ENCODE results near the gene SHISAL1.

SHISAL1 gene

GRCh38 chr22:44260216-44261035 lies 52.3 kb downstream of the SHISAL1 start:
- H3K4me3 ChIP-seq (ENCODE audit: severe bottlenecking) = no peak overlapping the region
- no peak overlapping the region for H3K27ac ChIP-seq (ENCODE audit: poor library complexity, severe bottlenecking)
- no peak for DNase-seq (ENCODE audit: low spot score)
- H3K4me1 ChIP-seq (ENCODE audit: insufficient read depth, poor library complexity, severe bottlenecking) = no peaks in the 10 kb centered on the region
- H3K36me3 ChIP-seq (ENCODE audit: low read depth) = no peaks in the 10 kb centered on the region
- H3K9me3 ChIP-seq (ENCODE audit: severe bottlenecking) = no peaks in the 10 kb centered on the region
- no peak for ATAC-seq (ENCODE audit: low read depth)
- H3K27me3 ChIP-seq (ENCODE audit: insufficient read depth, poor library complexity, severe bottlenecking) = peaks cover 11% of the 10 kb centered on the region
- no peak for TF ChIP-seq CTCF (IDR thresholded peaks at IDR 0.05; ENCODE audit: poor library complexity, severe bottlenecking)

- Histone ChIP-seq H3K27ac (ENCODE audit: poor library complexity, severe bottlenecking) (no peak overlapping the region), H3K4me3 (ENCODE audit: severe bottlenecking) (no peak overlapping the region), H3K27me3 (ENCODE audit: insufficient read depth, poor library complexity, severe bottlenecking) (peaks cover 11% of the 10 kb centered on the region), H3K36me3 (ENCODE audit: low read depth) (no peaks in the 10 kb centered on the region), H3K9me3 (ENCODE audit: severe bottlenecking) (no peaks in the 10 kb centered on the region), H3K4me1 (ENCODE audit: insufficient read depth, poor library complexity, severe bottlenecking) (no peaks in the 10 kb centered on the region)
- DNase-seq (ENCODE audit: low spot score) (no peak), ATAC-seq (ENCODE audit: low read depth) (no peak)
- TF ChIP-seq CTCF (IDR thresholded peaks at IDR 0.05; ENCODE audit: poor library complexity, severe bottlenecking) = no peak
Measured at GRCh38 chr22:44259366-44260215, 53.2 kb downstream of the SHISAL1 start.

- Histone ChIP-seq H3K4me3 (ENCODE audit: severe bottlenecking) (no peak overlapping the region), H3K27me3 (ENCODE audit: insufficient read depth, poor library complexity, severe bottlenecking) (peaks cover 11% of the 10 kb centered on the region), H3K27ac (ENCODE audit: poor library complexity, severe bottlenecking) (no peak overlapping the region)
Measured at GRCh38 chr22:44256556-44257485, 55.9 kb downstream of the SHISAL1 start.

GRCh38 chr22:44256085-44256484 lies 56.7 kb downstream of the SHISAL1 start:
- H3K9me3 ChIP-seq (ENCODE audit: severe bottlenecking) = no peaks in the 10 kb centered on the region
- no peak overlapping the region for H3K27ac ChIP-seq (ENCODE audit: poor library complexity, severe bottlenecking)
- H3K4me3 ChIP-seq (ENCODE audit: severe bottlenecking) = no peak overlapping the region
- TF ChIP-seq CTCF (IDR thresholded peaks at IDR 0.05; ENCODE audit: poor library complexity, severe bottlenecking) = no peak
- H3K4me1 ChIP-seq (ENCODE audit: insufficient read depth, poor library complexity, severe bottlenecking) = no peaks in the 10 kb centered on the region
- H3K36me3 ChIP-seq (ENCODE audit: low read depth) = no peaks in the 10 kb centered on the region
- ATAC-seq (ENCODE audit: low read depth) (no peak), DNase-seq (ENCODE audit: low spot score) (no peak)
- H3K27me3 ChIP-seq (ENCODE audit: insufficient read depth, poor library complexity, severe bottlenecking) = peaks cover 11% of the 10 kb centered on the region

More at GRCh38 chr22:44256556-44257485, 55.9 kb downstream of the SHISAL1 start:
- no peaks in the 10 kb centered on the region for H3K4me1 ChIP-seq (ENCODE audit: insufficient read depth, poor library complexity, severe bottlenecking)
- no peak for ATAC-seq (ENCODE audit: low read depth)
- no peaks in the 10 kb centered on the region for H3K9me3 ChIP-seq (ENCODE audit: severe bottlenecking)
- no peak for DNase-seq (ENCODE audit: low spot score)
- no peaks in the 10 kb centered on the region for H3K36me3 ChIP-seq (ENCODE audit: low read depth)
- TF ChIP-seq CTCF (IDR thresholded peaks at IDR 0.05; ENCODE audit: poor library complexity, severe bottlenecking) = no peak
